ENCODE measurements around the gene PRPF4.

DNA sequence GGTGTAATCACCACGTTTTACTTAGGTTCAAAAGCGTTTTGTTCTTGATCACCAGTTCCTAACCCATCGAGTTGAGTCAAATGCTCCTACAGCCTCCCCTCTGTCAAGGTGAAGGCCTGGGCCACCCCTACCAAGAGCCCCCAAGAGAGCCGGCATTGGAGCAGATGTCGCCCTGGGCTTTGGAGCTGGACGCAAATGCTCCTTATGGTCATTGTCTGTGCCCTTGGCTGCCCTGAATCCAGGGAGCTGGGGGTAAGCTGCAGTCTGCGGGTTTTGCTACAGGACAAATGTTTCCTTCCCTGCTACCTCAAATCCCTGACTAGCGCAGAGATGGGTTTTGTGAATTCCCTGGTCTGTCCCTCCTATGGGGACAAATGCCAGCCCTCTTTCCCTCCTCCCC is 22.9 kb downstream of the PRPF4 start:
- no peak for TF ChIP-seq EP300 (IDR thresholded peaks at IDR 0.05)
- no peak for TF ChIP-seq EHMT2 (IDR thresholded peaks at IDR 0.05; ENCODE audit: low read depth)
- TF ChIP-seq, protein P1, sequence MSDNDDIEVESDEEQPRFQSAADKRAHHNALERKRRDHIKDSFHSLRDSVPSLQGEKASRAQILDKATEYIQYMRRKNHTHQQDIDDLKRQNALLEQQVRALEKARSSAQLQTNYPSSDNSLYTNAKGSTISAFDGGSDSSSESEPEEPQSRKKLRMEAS (IDR thresholded peaks at IDR 0.05) = no peak
- TF ChIP-seq POLR2A (IDR thresholded peaks at IDR 0.05; ENCODE audit: low read length) = no peak
- TF ChIP-seq, protein P2, sequence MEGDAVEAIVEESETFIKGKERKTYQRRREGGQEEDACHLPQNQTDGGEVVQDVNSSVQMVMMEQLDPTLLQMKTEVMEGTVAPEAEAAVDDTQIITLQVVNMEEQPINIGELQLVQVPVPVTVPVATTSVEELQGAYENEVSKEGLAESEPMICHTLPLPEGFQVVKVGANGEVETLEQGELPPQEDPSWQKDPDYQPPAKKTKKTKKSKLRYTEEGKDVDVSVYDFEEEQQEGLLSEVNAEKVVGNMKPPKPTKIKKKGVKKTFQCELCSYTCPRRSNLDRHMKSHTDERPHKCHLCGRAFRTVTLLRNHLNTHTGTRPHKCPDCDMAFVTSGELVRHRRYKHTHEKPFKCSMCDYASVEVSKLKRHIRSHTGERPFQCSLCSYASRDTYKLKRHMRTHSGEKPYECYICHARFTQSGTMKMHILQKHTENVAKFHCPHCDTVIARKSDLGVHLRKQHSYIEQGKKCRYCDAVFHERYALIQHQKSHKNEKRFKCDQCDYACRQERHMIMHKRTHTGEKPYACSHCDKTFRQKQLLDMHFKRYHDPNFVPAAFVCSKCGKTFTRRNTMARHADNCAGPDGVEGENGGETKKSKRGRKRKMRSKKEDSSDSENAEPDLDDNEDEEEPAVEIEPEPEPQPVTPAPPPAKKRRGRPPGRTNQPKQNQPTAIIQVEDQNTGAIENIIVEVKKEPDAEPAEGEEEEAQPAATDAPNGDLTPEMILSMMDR (IDR thresholded peaks at IDR 0.05) = no peak
- TF ChIP-seq, protein P3, sequence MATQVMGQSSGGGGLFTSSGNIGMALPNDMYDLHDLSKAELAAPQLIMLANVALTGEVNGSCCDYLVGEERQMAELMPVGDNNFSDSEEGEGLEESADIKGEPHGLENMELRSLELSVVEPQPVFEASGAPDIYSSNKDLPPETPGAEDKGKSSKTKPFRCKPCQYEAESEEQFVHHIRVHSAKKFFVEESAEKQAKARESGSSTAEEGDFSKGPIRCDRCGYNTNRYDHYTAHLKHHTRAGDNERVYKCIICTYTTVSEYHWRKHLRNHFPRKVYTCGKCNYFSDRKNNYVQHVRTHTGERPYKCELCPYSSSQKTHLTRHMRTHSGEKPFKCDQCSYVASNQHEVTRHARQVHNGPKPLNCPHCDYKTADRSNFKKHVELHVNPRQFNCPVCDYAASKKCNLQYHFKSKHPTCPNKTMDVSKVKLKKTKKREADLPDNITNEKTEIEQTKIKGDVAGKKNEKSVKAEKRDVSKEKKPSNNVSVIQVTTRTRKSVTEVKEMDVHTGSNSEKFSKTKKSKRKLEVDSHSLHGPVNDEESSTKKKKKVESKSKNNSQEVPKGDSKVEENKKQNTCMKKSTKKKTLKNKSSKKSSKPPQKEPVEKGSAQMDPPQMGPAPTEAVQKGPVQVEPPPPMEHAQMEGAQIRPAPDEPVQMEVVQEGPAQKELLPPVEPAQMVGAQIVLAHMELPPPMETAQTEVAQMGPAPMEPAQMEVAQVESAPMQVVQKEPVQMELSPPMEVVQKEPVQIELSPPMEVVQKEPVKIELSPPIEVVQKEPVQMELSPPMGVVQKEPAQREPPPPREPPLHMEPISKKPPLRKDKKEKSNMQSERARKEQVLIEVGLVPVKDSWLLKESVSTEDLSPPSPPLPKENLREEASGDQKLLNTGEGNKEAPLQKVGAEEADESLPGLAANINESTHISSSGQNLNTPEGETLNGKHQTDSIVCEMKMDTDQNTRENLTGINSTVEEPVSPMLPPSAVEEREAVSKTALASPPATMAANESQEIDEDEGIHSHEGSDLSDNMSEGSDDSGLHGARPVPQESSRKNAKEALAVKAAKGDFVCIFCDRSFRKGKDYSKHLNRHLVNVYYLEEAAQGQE (IDR thresholded peaks at IDR 0.05) = no peak
- TF ChIP-seq CEBPB (IDR thresholded peaks at IDR 0.05) = no peak
- TF ChIP-seq, protein P4, sequence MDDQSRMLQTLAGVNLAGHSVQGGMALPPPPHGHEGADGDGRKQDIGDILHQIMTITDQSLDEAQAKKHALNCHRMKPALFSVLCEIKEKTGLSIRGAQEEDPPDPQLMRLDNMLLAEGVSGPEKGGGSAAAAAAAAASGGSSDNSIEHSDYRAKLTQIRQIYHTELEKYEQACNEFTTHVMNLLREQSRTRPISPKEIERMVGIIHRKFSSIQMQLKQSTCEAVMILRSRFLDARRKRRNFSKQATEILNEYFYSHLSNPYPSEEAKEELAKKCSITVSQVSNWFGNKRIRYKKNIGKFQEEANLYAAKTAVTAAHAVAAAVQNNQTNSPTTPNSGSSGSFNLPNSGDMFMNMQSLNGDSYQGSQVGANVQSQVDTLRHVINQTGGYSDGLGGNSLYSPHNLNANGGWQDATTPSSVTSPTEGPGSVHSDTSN (IDR thresholded peaks at IDR 0.05) = no peak
- no peak for TF ChIP-seq HDAC2 (IDR thresholded peaks at IDR 0.05)
- TF ChIP-seq ZNF302 (CRISPR knock-in tag; IDR thresholded peaks at IDR 0.05) = no peak
